ENCODE data around the gene ALG6.
A peak's percentile ranks its signal among the peaks of the same experiment; 100 is the strongest.
"Not testable (repeated sequence)": the region's sequence is repeated elsewhere in the genome, so short reads cannot be mapped to it uniquely, and the experiment has no call there.

Gene ALG6

GRCh38 chr1:63327417-63328054 is 39.9 kb upstream of the ALG6 start:
- FAIRE-seq, result peak; percentile 67
- DNase-seq (ENCODE audit: insufficient read length, low spot score), result no peak

GRCh38 chr1:63328122-63328521 is 39.3 kb upstream of the ALG6 start:
- FAIRE-seq (no peak), DNase-seq (ENCODE audit: insufficient read length, low spot score) (no peak)

- no peak for FAIRE-seq
Measured at GRCh38 chr1:63328781-63329180, 38.6 kb upstream of the ALG6 start.

GRCh38 chr1:63329621-63330330 is 37.7 kb upstream of the ALG6 start:
- FAIRE-seq, result no peak

More at GRCh38 chr1:63328781-63329180, 38.6 kb upstream of the ALG6 start:
- no peak for DNase-seq (ENCODE audit: insufficient read length, low spot score)

GRCh38 chr1:63330331-63330916 is 37.0 kb upstream of the ALG6 start:
- FAIRE-seq (no peak), DNase-seq (ENCODE audit: insufficient read length, low spot score) (no peak)

More at GRCh38 chr1:63329621-63330330, 37.7 kb upstream of the ALG6 start:
- no peak for DNase-seq (ENCODE audit: insufficient read length, low spot score)

- DNase-seq (ENCODE audit: insufficient read length, low spot score), result no peak
- FAIRE-seq, result no peak
Measured at GRCh38 chr1:63342402-63342801, 25.0 kb upstream of the ALG6 start.

- no peak for DNase-seq (ENCODE audit: insufficient read length, low spot score)
- FAIRE-seq, result no peak
Measured at GRCh38 chr1:63343922-63344321, 23.5 kb upstream of the ALG6 start.

- FAIRE-seq, result no peak
Measured at GRCh38 chr1:63350320-63350719, 17.1 kb upstream of the ALG6 start.

GRCh38 chr1:63352736-63353135 is 14.7 kb upstream of the ALG6 start:
- no peak for DNase-seq (ENCODE audit: insufficient read length, low spot score)
- FAIRE-seq, result no peak

More at GRCh38 chr1:63350320-63350719, 17.1 kb upstream of the ALG6 start:
- DNase-seq (ENCODE audit: insufficient read length, low spot score), result no peak

- not testable (repeated sequence) for DNase-seq (ENCODE audit: insufficient read length, low spot score); FAIRE-seq
Measured at GRCh38 chr1:63356234-63356633, 11.2 kb upstream of the ALG6 start.

- DNase-seq (ENCODE audit: insufficient read length, low spot score) (no peak), FAIRE-seq (no peak)
Measured at GRCh38 chr1:63359561-63359960, 7.9 kb upstream of the ALG6 start.

GRCh38 chr1:63362073-63362472 is 5.4 kb upstream of the ALG6 start:
- FAIRE-seq (no peak), DNase-seq (ENCODE audit: insufficient read length, low spot score) (no peak)

GRCh38 chr1:63362578-63362977 is 4.8 kb upstream of the ALG6 start:
- no peak for DNase-seq (ENCODE audit: insufficient read length, low spot score)
- no peak for FAIRE-seq

GRCh38 chr1:63363014-63363413 is 4.4 kb upstream of the ALG6 start:
- DNase-seq (ENCODE audit: insufficient read length, low spot score) (no peak), FAIRE-seq (no peak)

- FAIRE-seq (no peak), DNase-seq (ENCODE audit: insufficient read length, low spot score) (no peak)
Measured at GRCh38 chr1:63366908-63367214, 566 bp upstream of the ALG6 start.

GRCh38 chr1:63368131-63368530 is 704 bp downstream of the ALG6 start:
- DNase-seq (ENCODE audit: insufficient read length, low spot score) (peak; percentile 4), FAIRE-seq (no peak)

GRCh38 chr1:63379583-63379982 is 12.2 kb downstream of the ALG6 start:
- DNase-seq (ENCODE audit: insufficient read length, low spot score), result no peak
- no peak for FAIRE-seq

GRCh38 chr1:63381741-63382140 is 14.3 kb downstream of the ALG6 start:
- FAIRE-seq, result no peak
- no peak for DNase-seq (ENCODE audit: insufficient read length, low spot score)

GRCh38 chr1:63401945-63402344 is 34.5 kb downstream of the ALG6 start:
- FAIRE-seq, result no peak
- DNase-seq (ENCODE audit: insufficient read length, low spot score), result no peak

GRCh38 chr1:63403386-63403785 is 36.0 kb downstream of the ALG6 start:
- no peak for FAIRE-seq

GRCh38 chr1:63405021-63405420 is 37.6 kb downstream of the ALG6 start:
- DNase-seq (ENCODE audit: insufficient read length, low spot score) (no peak), FAIRE-seq (no peak)

More at GRCh38 chr1:63403386-63403785, 36.0 kb downstream of the ALG6 start:
- no peak for DNase-seq (ENCODE audit: insufficient read length, low spot score)

- no peak for FAIRE-seq
- DNase-seq (ENCODE audit: insufficient read length, low spot score), result no peak
Measured at GRCh38 chr1:63405987-63406386, 38.6 kb downstream of the ALG6 start.

Data from GM19239 (cell line).